ENCODE data around the gene TTC34.
"Not testable (repeated sequence)": the region's sequence is repeated elsewhere in the genome, so short reads cannot be mapped to it uniquely, and the experiment has no call there.

DNA sequence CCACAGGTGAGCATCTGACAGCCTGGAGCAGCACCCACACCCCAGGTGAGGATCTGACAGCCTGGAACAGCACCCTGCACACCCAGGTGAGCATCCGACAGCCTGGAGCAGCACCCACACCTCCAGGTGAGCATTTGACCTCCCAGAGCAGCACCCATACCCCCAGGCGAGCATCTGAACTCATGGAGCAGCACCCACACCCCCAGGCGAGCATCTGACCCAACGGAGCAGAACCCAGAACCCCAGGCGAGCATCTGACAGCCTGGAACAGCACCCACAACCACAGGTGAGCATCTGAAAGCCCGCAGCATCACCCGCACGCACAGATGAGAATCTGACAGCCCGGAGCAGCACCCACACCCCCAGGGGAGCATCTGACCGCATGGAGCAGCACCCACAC, 111.3 kb downstream of the TTC34 start:
- TF ChIP-seq, protein P1, sequence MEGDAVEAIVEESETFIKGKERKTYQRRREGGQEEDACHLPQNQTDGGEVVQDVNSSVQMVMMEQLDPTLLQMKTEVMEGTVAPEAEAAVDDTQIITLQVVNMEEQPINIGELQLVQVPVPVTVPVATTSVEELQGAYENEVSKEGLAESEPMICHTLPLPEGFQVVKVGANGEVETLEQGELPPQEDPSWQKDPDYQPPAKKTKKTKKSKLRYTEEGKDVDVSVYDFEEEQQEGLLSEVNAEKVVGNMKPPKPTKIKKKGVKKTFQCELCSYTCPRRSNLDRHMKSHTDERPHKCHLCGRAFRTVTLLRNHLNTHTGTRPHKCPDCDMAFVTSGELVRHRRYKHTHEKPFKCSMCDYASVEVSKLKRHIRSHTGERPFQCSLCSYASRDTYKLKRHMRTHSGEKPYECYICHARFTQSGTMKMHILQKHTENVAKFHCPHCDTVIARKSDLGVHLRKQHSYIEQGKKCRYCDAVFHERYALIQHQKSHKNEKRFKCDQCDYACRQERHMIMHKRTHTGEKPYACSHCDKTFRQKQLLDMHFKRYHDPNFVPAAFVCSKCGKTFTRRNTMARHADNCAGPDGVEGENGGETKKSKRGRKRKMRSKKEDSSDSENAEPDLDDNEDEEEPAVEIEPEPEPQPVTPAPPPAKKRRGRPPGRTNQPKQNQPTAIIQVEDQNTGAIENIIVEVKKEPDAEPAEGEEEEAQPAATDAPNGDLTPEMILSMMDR (IDR thresholded peaks at IDR 0.05): not testable (repeated sequence)
- TF ChIP-seq POLR2A, EP300 (IDR thresholded peaks at IDR 0.05): not testable (repeated sequence)

All from gastroesophageal sphincter (tissue), 3 donors.